ENCODE measurements around the gene SUCLG2. TPM values are rescaled to one million over a fixed set of nuclear protein-coding genes. Genes with fewer than 3 reads are reported as not detected.

The SUCLG2 gene
- total RNA-seq, 3 donors from 2014 or later = 28.3 to 38.2 (median 29.7) TPM

GRCh38 chr3:67580430-67581000 lies 73.9 kb downstream of the SUCLG2 start:
- Mint-ChIP-seq H3K36me3 (ENCODE audit: insufficient read depth) (peaks cover 44% of the 10 kb centered on the region), H3K27me3 (ENCODE audit: low read depth) (no peaks in the 10 kb centered on the region)

DNA sequence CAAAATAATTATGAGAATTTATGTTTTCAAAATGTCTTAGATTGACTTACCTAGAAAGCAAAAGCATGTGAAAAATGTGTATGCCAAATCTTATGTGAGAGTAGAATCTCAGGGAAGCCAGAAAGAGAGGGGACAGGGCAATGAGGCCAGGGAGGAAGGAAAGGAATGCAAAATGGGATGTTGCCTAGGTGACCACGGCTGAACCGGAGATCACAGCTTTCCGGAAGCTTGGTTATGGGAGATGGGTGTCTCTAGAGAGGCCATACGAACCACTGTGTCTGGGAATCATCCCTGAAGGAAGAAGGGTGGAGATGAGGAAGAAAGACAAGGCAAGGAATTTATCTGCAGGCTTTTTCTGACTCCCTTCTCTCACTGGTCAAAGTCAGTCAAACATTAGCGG lies 76.0 kb downstream of the SUCLG2 start:
- peaks cover 12% of the 10 kb centered on the region for H3K4me1 Mint-ChIP-seq (ENCODE audit: low read depth)
- H3K9me3 Mint-ChIP-seq = peaks cover 3% of the 10 kb centered on the region

More at GRCh38 chr3:67580430-67581000, 73.9 kb downstream of the SUCLG2 start:
- no peak for DNase-seq
- ATAC-seq = no peak
- no peaks in the 10 kb centered on the region for H3K9me3 Mint-ChIP-seq
- peaks cover 28% of the 10 kb centered on the region for H3K4me1 Mint-ChIP-seq (ENCODE audit: low read depth)
- no peak overlapping the region for H3K4me3 Mint-ChIP-seq

DNA sequence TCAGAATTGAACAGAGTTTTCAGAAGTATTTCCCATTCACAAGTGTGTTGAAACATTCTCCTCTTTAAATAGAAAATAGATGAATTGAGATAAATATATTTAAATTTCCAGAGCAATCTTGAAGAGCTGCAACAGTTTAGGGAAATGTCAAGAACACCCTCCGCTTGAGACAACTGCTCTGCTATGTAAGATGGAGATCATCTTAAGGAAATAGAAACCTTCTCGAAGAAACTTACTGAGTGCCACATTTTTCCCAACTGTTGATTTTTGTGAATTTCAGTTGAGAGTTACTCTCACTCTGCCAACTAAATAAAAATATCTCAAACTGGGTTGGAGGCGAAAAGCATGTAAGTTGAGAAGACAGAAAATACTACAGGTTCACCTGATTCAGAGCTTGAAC lies 78.0 kb downstream of the SUCLG2 start:
- no peaks in the 10 kb centered on the region for H3K27me3 Mint-ChIP-seq (ENCODE audit: low read depth)
- DNase-seq (no peak), ATAC-seq (no peak)
- peaks cover 18% of the 10 kb centered on the region for H3K4me1 Mint-ChIP-seq (ENCODE audit: low read depth)
- H3K4me3 Mint-ChIP-seq = no peak overlapping the region
- H3K9me3 Mint-ChIP-seq = peaks cover 8% of the 10 kb centered on the region
- peaks cover 47% of the 10 kb centered on the region for H3K36me3 Mint-ChIP-seq (ENCODE audit: insufficient read depth)

More for the DNA sequence above, 76.0 kb downstream of the SUCLG2 start:
- no peak overlapping the region for H3K4me3 Mint-ChIP-seq
- peaks cover 45% of the 10 kb centered on the region for H3K36me3 Mint-ChIP-seq (ENCODE audit: insufficient read depth)
- ATAC-seq (no peak), DNase-seq (no peak)
- no peaks in the 10 kb centered on the region for H3K27me3 Mint-ChIP-seq (ENCODE audit: low read depth)

DNA sequence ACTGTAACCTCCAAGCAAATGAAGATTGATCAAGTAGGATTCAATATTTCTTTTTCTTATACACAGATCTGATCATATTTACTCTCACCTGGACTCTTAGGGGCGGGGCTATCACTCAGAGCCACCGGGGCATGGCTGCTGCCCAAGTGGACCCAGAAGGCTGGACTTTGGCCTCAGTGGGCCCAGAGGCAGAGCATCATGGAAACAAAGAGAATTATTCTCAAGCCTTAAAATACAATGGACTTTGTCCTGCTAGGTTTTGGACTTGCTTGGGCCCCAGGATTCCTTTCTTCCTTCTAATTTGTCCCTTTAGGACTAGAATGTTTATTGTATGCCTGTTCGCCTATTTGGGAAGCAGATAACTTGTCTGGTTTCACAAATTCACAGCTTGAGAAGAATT lies 85.1 kb downstream of the SUCLG2 start:
- peaks cover 16% of the 10 kb centered on the region for H3K4me1 Mint-ChIP-seq (ENCODE audit: low read depth)
- no peak overlapping the region for H3K4me3 Mint-ChIP-seq
- no peak for DNase-seq
- H3K9me3 Mint-ChIP-seq = peaks cover 24% of the 10 kb centered on the region
- no peak for ATAC-seq
- peaks cover 45% of the 10 kb centered on the region for H3K36me3 Mint-ChIP-seq (ENCODE audit: insufficient read depth)
- H3K27me3 Mint-ChIP-seq (ENCODE audit: low read depth) = no peaks in the 10 kb centered on the region

DNA sequence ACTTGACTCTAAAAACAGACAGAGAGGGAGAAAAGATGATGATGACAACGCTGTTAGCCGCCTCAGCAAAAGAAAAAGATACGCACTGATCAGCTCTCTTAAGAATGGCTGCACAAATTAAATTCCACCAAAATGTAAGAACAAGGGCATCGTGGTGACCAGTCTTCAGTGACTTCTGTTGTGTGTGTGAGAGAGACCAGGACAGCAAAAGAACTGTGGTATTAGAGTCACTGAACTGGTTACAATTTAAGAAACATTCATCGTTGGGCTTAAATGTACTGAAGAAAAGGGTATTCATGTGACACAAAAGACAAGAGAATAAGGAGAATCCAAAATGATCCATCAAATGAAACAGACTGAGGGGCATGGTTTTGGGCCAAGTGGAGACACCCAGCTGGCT lies 86.5 kb downstream of the SUCLG2 start:
- no peak overlapping the region for H3K4me3 Mint-ChIP-seq
- peaks cover 21% of the 10 kb centered on the region for H3K9me3 Mint-ChIP-seq
- peaks cover 16% of the 10 kb centered on the region for H3K4me1 Mint-ChIP-seq (ENCODE audit: low read depth)
- H3K27me3 Mint-ChIP-seq (ENCODE audit: low read depth) = no peaks in the 10 kb centered on the region
- peaks cover 39% of the 10 kb centered on the region for H3K36me3 Mint-ChIP-seq (ENCODE audit: insufficient read depth)
- no peak for DNase-seq
- ATAC-seq = no peak

DNA sequence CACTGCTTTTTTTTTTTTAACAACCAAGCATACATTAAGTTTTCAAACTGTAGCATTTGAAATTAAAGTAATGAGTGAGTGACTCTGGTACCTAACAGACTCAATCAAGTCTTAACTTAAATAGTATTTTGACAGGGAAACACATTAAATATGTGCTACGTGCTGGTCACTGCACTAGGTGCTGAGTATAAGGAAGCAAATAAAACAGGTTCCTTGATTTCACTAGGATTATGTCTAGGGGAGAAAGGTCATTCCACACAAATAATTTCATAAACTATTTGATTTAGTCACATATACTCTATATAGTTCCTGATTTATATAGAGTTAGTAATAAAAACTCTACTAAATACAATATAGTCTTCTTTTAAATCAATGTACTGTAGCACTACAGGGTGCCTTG lies 89.4 kb downstream of the SUCLG2 start:
- Mint-ChIP-seq H3K36me3 (ENCODE audit: insufficient read depth) (peaks cover 22% of the 10 kb centered on the region), H3K27me3 (ENCODE audit: low read depth) (no peaks in the 10 kb centered on the region), H3K4me3 (no peak overlapping the region), H3K9me3 (peaks cover 7% of the 10 kb centered on the region), H3K4me1 (ENCODE audit: low read depth) (peaks cover 10% of the 10 kb centered on the region)
- no peak for ATAC-seq
- no peak for DNase-seq

- DNase-seq = no peak
- Mint-ChIP-seq H3K36me3 (ENCODE audit: insufficient read depth) (peaks cover 17% of the 10 kb centered on the region), H3K27me3 (ENCODE audit: low read depth) (no peaks in the 10 kb centered on the region), H3K9me3 (peaks cover 3% of the 10 kb centered on the region), H3K4me3 (no peak overlapping the region), H3K4me1 (ENCODE audit: low read depth) (peaks cover 8% of the 10 kb centered on the region)
- no peak for ATAC-seq
These were observed 90.4 kb downstream of the SUCLG2 start for GRCh38 chr3:67564008-67564407.

DNA sequence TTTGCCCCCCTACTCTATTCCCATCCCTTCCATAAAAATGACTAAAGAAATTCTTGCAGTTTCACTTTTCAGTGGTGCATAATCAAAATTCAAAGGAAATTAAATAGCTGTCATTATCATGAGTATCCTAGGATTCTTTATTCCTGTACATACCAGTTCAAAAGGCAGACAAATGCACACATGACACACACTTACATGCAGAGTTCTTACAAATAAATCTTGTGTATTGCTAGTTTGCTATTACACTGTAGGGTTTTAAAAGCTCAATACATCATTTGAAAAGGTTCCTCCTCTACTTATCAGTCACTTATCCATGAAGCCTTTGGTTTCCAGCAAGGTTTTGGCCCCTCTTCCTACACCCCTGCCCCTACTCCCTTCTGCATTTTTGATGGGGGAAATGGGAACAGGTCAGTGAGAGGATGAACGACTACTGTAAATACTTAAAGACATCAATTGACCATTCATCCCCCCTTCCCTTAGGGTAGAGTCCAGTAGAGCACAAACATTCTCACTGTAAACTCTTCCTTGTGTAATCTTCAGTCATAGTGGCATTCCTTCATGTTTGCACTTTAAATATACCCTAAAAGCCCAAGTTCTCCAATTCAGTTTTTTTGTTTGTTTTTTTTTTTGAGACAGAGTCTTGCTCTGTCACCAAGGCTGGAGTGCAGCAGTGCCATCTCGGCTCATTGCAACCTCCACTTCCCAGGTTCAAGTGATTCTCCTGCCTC lies 92.6 kb downstream of the SUCLG2 start:
- Mint-ChIP-seq H3K4me1 (ENCODE audit: low read depth) (peaks cover 7% of the 10 kb centered on the region), H3K36me3 (ENCODE audit: insufficient read depth) (peaks cover 24% of the 10 kb centered on the region), H3K4me3 (no peak overlapping the region), H3K9me3 (no peaks in the 10 kb centered on the region), H3K27me3 (ENCODE audit: low read depth) (no peaks in the 10 kb centered on the region)
- no peak for ATAC-seq
- DNase-seq = no peak

DNA sequence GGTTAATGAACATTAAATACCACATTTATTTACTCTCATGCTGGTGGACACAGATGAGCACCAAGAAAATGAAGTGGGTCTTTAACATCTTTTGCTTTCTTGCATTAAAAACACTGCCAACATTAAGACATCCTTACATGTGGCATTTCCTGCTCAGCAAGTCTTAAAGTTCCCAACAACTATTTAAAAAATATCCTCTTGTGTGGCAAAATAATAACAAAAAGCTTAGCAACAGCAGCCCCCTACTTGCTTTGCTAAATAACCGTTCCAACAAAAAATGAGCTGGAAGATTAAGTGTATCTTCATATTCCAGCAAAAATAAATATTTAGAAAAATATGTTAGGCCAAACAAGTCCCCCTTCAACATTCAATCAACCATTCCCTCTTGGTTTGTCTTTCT lies 93.1 kb downstream of the SUCLG2 start:
- Mint-ChIP-seq H3K27me3 (ENCODE audit: low read depth) (no peaks in the 10 kb centered on the region), H3K36me3 (ENCODE audit: insufficient read depth) (peaks cover 25% of the 10 kb centered on the region), H3K4me1 (ENCODE audit: low read depth) (peaks cover 7% of the 10 kb centered on the region), H3K9me3 (no peaks in the 10 kb centered on the region), H3K4me3 (no peak overlapping the region)
- ATAC-seq (no peak), DNase-seq (no peak)

- Mint-ChIP-seq H3K4me3 (no peak overlapping the region), H3K9me3 (no peaks in the 10 kb centered on the region), H3K36me3 (ENCODE audit: insufficient read depth) (peaks cover 35% of the 10 kb centered on the region), H3K4me1 (ENCODE audit: low read depth) (peaks cover 5% of the 10 kb centered on the region), H3K27me3 (ENCODE audit: low read depth) (no peaks in the 10 kb centered on the region)
- no peak for ATAC-seq
- DNase-seq = no peak
These were observed 95.3 kb downstream of the SUCLG2 start for GRCh38 chr3:67559029-67559605.

GRCh38 chr3:67558426-67558825 lies 96.0 kb downstream of the SUCLG2 start:
- ATAC-seq = no peak
- no peaks in the 10 kb centered on the region for H3K9me3 Mint-ChIP-seq
- no peaks in the 10 kb centered on the region for H3K27me3 Mint-ChIP-seq (ENCODE audit: low read depth)
- no peak overlapping the region for H3K4me3 Mint-ChIP-seq
- peaks cover 35% of the 10 kb centered on the region for H3K36me3 Mint-ChIP-seq (ENCODE audit: insufficient read depth)
- peaks cover 5% of the 10 kb centered on the region for H3K4me1 Mint-ChIP-seq (ENCODE audit: low read depth)
- DNase-seq = no peak

DNA sequence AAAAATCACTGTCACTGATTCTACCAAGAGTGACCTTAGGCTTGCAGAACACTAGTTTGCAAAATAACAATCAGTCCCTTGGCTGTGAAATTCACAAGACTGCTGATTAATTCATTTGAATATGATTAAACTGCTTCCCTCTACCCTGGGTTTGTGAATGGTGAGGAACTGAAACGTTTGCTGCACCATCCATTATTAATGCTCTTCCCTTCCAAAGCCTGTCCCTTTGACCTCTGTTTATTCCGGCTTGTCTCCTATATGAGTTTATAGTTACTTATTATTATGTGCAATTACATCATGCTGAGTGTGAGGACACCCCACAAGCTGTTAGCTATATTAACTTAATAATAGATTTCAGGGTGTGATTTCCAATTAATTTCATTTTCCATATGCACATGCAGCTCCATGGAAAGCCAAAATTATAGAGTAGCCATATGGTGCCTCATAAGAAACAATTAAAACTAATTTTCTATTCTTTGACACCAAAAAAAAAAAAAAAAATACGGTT lies 96.5 kb downstream of the SUCLG2 start:
- Mint-ChIP-seq H3K4me1 (ENCODE audit: low read depth) (peaks cover 5% of the 10 kb centered on the region), H3K36me3 (ENCODE audit: insufficient read depth) (peaks cover 36% of the 10 kb centered on the region), H3K27me3 (ENCODE audit: low read depth) (no peaks in the 10 kb centered on the region), H3K4me3 (no peak overlapping the region), H3K9me3 (no peaks in the 10 kb centered on the region)
- ATAC-seq (no peak), DNase-seq (no peak)

DNA sequence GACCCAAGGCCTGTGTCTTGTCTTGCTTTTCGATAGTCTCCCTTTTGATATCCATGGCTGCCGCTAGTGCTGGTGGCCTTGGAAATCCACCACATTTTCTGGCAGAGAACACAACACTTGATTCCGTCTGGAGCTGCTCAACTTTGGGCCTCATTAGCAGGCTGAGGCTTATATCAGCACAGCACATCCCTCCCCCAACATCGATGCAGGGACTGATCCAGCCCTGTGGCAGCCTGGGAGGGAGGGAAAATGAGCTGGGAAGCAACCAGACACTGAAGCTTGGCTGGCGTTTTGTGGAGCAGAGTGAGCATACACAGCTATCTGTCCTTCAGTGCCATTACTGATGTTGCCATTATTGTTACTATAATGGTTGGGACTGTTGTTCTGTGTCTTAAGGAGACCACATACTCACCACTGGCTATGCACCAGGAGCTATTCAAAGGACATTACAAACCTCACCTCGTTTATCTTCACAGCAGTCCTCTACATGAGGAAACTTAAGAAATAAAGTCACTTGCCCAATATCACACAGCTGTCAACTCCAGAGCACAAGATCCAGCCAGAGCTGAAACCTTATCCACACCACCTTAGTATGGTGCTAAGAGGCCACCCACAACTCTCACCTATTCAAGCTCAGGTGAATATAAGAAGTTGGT lies 102.9 kb downstream of the SUCLG2 start:
- Mint-ChIP-seq H3K36me3 (ENCODE audit: insufficient read depth) (peaks cover 37% of the 10 kb centered on the region), H3K4me3 (no peak overlapping the region), H3K4me1 (ENCODE audit: low read depth) (peaks cover 8% of the 10 kb centered on the region), H3K9me3 (no peaks in the 10 kb centered on the region), H3K27me3 (ENCODE audit: low read depth) (no peaks in the 10 kb centered on the region)
- ATAC-seq = no peak
- DNase-seq = no peak

GRCh38 chr3:67550541-67550940 lies 103.9 kb downstream of the SUCLG2 start:
- no peaks in the 10 kb centered on the region for H3K9me3 Mint-ChIP-seq
- H3K36me3 Mint-ChIP-seq (ENCODE audit: insufficient read depth) = peaks cover 30% of the 10 kb centered on the region
- ATAC-seq = no peak

More at GRCh38 chr3:67550541-67550940, 103.9 kb downstream of the SUCLG2 start:
- Mint-ChIP-seq H3K4me3 (no peak overlapping the region), H3K4me1 (ENCODE audit: low read depth) (peaks cover 11% of the 10 kb centered on the region), H3K27me3 (ENCODE audit: low read depth) (no peaks in the 10 kb centered on the region)
- no peak for DNase-seq

Data from activated T-cell treated with anti-CD3 and anti-CD28 coated beads, Interleukin-2, amount 50 U/mL, for 4 hours (primary cell).